ENCODE results near the gene IFT25. TPM values are rescaled to one million over a fixed set of nuclear protein-coding genes. Genes with fewer than 3 reads are reported as not detected.
"Not testable (repeated sequence)": the region's sequence is repeated elsewhere in the genome, so short reads cannot be mapped to it uniquely, and the experiment has no call there.

IFT25 gene
- total RNA-seq = 13.6 TPM

DNA sequence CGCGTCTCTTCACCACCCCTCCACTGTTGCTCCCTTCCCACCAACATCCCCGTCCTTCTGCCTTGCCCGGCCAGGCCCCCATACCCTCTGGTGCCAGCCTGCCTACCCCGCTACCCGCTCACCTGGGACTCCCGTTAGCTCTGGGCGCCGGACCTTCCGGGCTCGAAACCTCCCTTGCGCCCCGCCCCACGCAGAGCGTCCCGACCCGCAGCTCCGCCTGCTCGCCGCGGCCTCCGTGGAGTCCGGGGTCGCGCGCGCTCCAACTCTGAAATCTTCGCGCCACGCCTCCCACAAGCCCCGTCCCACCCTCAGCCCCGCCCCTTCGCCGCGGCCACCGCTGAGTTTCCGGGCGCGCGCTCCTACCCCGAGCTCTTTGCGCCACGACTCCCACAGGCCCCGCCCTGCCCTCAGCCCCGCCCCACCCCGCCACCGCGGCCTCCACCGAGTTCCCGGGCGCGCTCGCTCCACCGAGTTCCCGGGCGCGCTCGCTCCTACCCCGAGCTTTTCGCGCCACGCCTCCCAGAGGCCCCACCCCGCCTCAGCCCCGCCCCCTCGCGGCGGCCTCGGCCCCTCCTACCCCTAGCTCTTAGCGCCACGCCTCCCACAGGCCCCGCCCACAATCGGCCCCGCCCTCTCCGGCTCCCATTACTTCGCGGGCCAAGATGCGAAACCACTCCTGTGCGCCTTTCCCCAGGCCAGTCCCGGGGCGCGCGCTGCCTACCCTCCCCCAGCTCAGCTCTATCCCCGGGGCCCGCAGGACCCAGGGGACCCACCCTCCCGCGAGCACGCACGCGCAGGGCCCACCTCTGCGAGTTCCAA, at the start of gene IFT25:
IFT25 (minus strand) TSS at position 267 of the 819 bp plus-strand sequence. CDS start 5,617 bp downstream, outside the sequence.
- Histone ChIP-seq H3K9ac (ENCODE audit: low read depth in 1 of 3, low read length in 3 of 3) (peak within 1 kb of the TSS; percentile 78 to 88 (median 87)), H3K27me3 (ENCODE audit: control insufficient read depth in 3 of 3, insufficient read depth in 3 of 3, low read length in 3 of 3) (no peaks in the 10 kb centered on the region), H3K4me1 (ENCODE audit: control insufficient read depth in 3 of 3, insufficient read depth in 3 of 3, low read length in 3 of 3) (peaks cover 17 to 22% (median 22%) of the 10 kb centered on the region in 3 donors), H3K36me3 (ENCODE audit: control insufficient read depth in 3 of 3, insufficient read depth in 3 of 3, low read length in 3 of 3) (no peaks in the 10 kb centered on the region), H3K4me3 (ENCODE audit: low read length in 3 of 3) (peak within 1 kb of the TSS; percentile 86 to 93 (median 86)), H3K27ac (ENCODE audit: low read depth, low read length) (peak within 1 kb of the TSS; percentile 84), H3K9me3 (ENCODE audit: control insufficient read depth in 3 of 3, low read length in 3 of 3) (no peaks in the 10 kb centered on the region)

DNA sequence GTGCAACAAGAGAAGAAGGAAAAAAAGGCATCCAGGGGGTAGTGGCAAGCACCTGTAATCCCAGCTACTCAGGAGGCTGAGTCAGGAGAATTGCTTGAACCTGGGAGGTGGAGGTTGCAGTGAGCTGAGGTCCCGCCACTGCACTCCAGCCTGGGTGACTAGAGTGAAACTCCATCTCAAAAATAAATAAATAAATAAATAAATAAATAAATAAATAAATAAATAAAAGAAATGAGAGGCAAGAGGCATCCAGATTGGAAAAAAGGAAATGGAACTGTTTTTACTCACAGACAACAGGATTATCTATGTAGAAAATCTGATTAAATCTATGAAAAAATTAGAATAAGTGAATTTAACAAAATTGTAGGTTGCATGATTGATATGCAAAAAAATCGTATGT, 49.0 kb upstream of the IFT25 start:
- H3K36me3 ChIP-seq (ENCODE audit: control insufficient read depth in 3 of 3, insufficient read depth in 3 of 3, low read length in 3 of 3); H3K27me3 ChIP-seq (ENCODE audit: control insufficient read depth in 3 of 3, insufficient read depth in 3 of 3, low read length in 3 of 3); H3K4me1 ChIP-seq (ENCODE audit: control insufficient read depth in 3 of 3, insufficient read depth in 3 of 3, low read length in 3 of 3); H3K4me3 ChIP-seq (ENCODE audit: low read length in 3 of 3); H3K9ac ChIP-seq (ENCODE audit: low read depth in 1 of 3, low read length in 3 of 3); H3K9me3 ChIP-seq (ENCODE audit: control insufficient read depth in 3 of 3, low read length in 3 of 3); H3K27ac ChIP-seq (ENCODE audit: low read depth, low read length): not testable (repeated sequence)

DNA sequence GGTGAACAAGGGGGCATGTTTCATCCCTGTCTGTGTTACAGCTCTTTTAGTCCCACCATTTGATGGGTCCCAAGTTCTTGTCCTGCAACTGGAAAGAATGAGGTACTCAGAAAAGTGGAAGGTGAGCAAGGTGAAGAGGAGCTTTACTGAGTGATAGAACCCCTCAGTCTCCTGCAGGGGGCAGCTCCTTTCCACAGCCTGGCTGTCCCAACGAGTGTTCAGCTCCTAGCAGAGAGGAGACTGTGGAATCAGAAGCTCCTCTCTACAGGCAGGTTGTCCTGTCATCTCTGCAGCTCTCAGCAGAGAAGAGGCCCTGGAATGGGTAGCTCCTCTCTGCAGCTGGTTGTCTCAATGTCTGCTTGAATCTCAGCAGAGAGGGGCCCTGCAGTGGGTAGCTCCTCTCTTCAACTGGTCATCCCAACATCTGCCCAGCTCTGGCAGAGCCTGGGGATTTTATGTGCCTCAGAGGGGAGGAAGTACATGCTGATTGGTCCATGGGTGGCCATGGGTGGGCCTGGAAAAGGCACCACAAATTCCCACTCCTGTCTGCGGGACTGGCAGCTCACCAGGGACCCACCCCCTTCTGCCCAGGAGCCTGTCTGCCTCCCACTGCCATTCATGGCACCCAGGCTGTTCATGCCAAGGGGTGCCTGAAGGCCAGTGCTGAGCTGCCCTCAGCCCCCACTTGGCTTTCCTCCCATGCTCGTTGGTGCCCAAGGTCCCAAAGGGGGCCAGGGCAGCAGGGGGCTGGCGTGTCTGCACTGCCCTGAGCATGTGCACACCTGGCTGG, 46.8 kb upstream of the IFT25 start:
- Histone ChIP-seq H3K27ac (ENCODE audit: low read depth, low read length) (no peak overlapping the region), H3K27me3 (ENCODE audit: control insufficient read depth in 3 of 3, insufficient read depth in 3 of 3, low read length in 3 of 3) (no peaks in the 10 kb centered on the region), H3K36me3 (ENCODE audit: control insufficient read depth in 3 of 3, insufficient read depth in 3 of 3, low read length in 3 of 3) (no peaks in the 10 kb centered on the region), H3K4me3 (ENCODE audit: low read length in 3 of 3) (no peak overlapping the region), H3K9me3 (ENCODE audit: control insufficient read depth in 3 of 3, low read length in 3 of 3) (no peaks in the 10 kb centered on the region), H3K4me1 (ENCODE audit: control insufficient read depth in 3 of 3, insufficient read depth in 3 of 3, low read length in 3 of 3) (no peaks in the 10 kb centered on the region), H3K9ac (ENCODE audit: low read depth in 1 of 3, low read length in 3 of 3) (no peak overlapping the region)

DNA sequence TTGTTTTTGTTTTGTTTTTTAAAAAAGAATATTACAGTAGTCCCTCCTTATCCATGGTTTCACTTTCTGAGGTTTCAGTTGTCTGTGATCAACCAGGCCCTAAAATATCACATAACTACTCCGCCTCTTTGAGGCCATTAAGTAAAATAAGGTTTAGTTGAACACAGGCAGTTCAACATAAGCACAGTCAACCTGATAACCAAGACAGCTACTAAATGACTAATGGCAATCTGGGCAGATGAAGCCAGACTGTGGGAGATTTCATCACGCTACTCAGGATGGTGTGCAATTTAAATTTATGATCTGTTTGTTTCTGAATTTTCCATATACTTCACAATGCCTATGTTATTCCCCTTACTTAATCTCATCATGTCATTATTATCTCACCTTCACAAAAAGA, 42.4 kb upstream of the IFT25 start:
- no peaks in the 10 kb centered on the region for H3K36me3 ChIP-seq (ENCODE audit: control insufficient read depth in 3 of 3, insufficient read depth in 3 of 3, low read length in 3 of 3)
- no peak overlapping the region for H3K4me3 ChIP-seq (ENCODE audit: low read length in 3 of 3)
- no peak overlapping the region for H3K27ac ChIP-seq (ENCODE audit: low read depth, low read length)
- no peaks in the 10 kb centered on the region for H3K9me3 ChIP-seq (ENCODE audit: control insufficient read depth in 3 of 3, low read length in 3 of 3)
- no peaks in the 10 kb centered on the region for H3K4me1 ChIP-seq (ENCODE audit: control insufficient read depth in 3 of 3, insufficient read depth in 3 of 3, low read length in 3 of 3)
- H3K27me3 ChIP-seq (ENCODE audit: control insufficient read depth in 3 of 3, insufficient read depth in 3 of 3, low read length in 3 of 3) = no peaks in the 10 kb centered on the region
- no peak overlapping the region for H3K9ac ChIP-seq (ENCODE audit: low read depth in 1 of 3, low read length in 3 of 3)

DNA sequence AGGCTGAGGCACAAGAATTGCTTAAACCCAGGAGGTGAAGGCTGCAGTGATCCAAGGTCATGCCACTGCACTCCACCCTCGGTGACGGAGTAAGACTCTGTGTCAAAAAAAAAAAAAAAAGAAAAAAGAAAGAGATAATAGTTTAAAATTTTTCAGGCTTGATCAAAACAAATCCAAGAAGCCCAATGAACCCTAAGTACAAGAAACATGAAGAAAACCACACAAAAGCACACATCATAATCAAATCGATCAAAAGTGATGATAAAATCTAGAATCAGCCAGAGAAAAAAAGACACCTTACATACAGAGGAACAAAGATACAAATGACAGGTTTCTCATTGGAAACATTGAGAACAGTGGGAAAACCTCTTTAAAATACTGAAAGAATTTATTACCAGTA, 41.0 kb upstream of the IFT25 start:
- Histone ChIP-seq H3K9me3 (ENCODE audit: control insufficient read depth in 3 of 3, low read length in 3 of 3) (no peaks in the 10 kb centered on the region), H3K27ac (ENCODE audit: low read depth, low read length) (no peak overlapping the region), H3K36me3 (ENCODE audit: control insufficient read depth in 3 of 3, insufficient read depth in 3 of 3, low read length in 3 of 3) (no peaks in the 10 kb centered on the region), H3K27me3 (ENCODE audit: control insufficient read depth in 3 of 3, insufficient read depth in 3 of 3, low read length in 3 of 3) (no peaks in the 10 kb centered on the region), H3K9ac (ENCODE audit: low read depth in 1 of 3, low read length in 3 of 3) (no peak overlapping the region), H3K4me1 (ENCODE audit: control insufficient read depth in 3 of 3, insufficient read depth in 3 of 3, low read length in 3 of 3) (peaks cover 0 to 9% (median 4%) of the 10 kb centered on the region in 3 donors), H3K4me3 (ENCODE audit: low read length in 3 of 3) (no peak overlapping the region)

DNA sequence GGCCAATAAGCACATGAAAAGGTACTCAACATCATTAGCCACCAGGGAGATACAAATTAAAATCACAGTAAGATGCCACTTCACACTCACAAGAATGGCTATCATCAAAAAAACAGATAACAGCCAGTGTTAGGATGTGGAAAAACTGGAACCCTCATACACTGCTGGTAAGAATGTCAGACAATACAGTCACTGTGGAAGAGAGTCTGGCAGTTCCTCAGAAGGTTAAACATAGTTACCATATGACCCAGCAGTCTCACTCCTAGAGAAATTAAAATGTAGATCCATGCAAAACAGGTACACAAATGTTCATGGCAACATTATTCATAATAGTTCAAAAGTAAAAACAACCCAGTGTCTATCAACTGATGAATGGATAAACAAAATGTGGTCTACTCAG, 39.2 kb upstream of the IFT25 start:
- H3K36me3 ChIP-seq (ENCODE audit: control insufficient read depth in 3 of 3, insufficient read depth in 3 of 3, low read length in 3 of 3) = no peaks in the 10 kb centered on the region
- H3K4me3 ChIP-seq (ENCODE audit: low read length in 3 of 3) = no peak overlapping the region
- peaks cover 0 to 9% (median 4%) of the 10 kb centered on the region in 3 donors for H3K4me1 ChIP-seq (ENCODE audit: control insufficient read depth in 3 of 3, insufficient read depth in 3 of 3, low read length in 3 of 3)
- H3K9ac ChIP-seq (ENCODE audit: low read depth in 1 of 3, low read length in 3 of 3) = no peak overlapping the region
- no peak overlapping the region for H3K27ac ChIP-seq (ENCODE audit: low read depth, low read length)
- no peaks in the 10 kb centered on the region for H3K9me3 ChIP-seq (ENCODE audit: control insufficient read depth in 3 of 3, low read length in 3 of 3)
- no peaks in the 10 kb centered on the region for H3K27me3 ChIP-seq (ENCODE audit: control insufficient read depth in 3 of 3, insufficient read depth in 3 of 3, low read length in 3 of 3)

DNA sequence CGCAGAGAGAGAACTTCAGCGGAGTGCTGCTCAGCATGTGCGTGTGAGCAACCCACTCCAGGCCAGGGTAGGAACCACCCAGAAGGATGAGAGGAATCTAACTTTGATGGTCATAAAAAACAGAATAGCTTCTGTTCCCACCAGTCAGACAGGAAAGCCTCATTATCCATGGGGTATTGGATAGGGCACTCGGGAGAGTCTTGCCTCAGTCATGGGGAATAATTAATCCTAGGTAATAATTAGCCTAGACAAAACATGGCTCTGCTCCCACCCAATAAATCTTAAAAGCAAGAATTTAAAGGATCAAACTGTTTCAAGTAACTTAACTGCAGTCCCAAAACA, 37.2 kb upstream of the IFT25 start:
- no peaks in the 10 kb centered on the region for H3K9me3 ChIP-seq (ENCODE audit: control insufficient read depth in 3 of 3, low read length in 3 of 3)
- peak overlapping the region; percentile 22 to 63 (median 58) for H3K4me3 ChIP-seq (ENCODE audit: low read length in 3 of 3)
- no peak overlapping the region for H3K27ac ChIP-seq (ENCODE audit: low read depth, low read length)
- H3K4me1 ChIP-seq (ENCODE audit: control insufficient read depth in 3 of 3, insufficient read depth in 3 of 3, low read length in 3 of 3) = peaks cover 0 to 9% (median 4%) of the 10 kb centered on the region in 3 donors
- peak overlapping the region in 1 of 3 donors; percentile 54 for H3K9ac ChIP-seq (ENCODE audit: low read depth in 1 of 3, low read length in 3 of 3)
- no peaks in the 10 kb centered on the region for H3K36me3 ChIP-seq (ENCODE audit: control insufficient read depth in 3 of 3, insufficient read depth in 3 of 3, low read length in 3 of 3)
- no peaks in the 10 kb centered on the region for H3K27me3 ChIP-seq (ENCODE audit: control insufficient read depth in 3 of 3, insufficient read depth in 3 of 3, low read length in 3 of 3)

DNA sequence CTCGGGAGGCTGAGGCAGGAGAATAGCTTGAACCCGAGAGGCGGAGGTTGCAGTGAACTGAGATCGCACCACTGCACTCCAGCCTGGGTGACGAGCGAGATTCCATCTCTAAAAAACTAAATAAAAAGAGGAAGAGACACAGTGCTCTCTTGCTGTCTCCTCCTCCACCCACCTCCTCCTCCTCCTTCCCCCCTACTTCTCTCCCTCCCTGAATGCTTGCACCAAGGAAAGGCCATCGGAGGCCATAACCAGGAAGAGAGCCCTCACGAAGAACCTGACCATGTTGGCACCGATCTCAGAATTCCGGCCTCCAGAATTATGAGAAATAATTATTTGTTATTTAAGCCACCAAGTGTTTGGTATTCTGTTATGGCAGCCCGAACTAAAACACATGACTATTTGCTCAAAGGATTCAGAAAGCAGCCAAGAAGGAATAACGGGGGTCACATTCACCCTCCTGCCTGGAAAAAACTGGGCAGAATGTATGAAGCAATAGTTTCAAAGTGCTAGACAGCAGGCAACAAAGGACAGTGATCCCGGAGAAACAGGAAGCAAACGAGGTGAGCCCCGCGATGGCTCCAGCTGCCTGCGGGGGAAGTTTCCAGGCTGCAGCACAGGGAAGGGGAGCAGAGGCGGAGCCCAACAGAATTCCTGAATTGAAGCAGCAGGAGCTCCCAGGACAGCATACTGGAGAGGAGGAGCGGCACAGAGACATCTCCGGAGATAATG, 36.7 kb upstream of the IFT25 start:
- Histone ChIP-seq H3K4me3 (ENCODE audit: low read length in 3 of 3) (peak overlapping the region; percentile 22 to 63 (median 58)), H3K9ac (ENCODE audit: low read depth in 1 of 3, low read length in 3 of 3) (peak overlapping the region in 2 of 3 donors; percentile 54 to 59), H3K4me1 (ENCODE audit: control insufficient read depth in 3 of 3, insufficient read depth in 3 of 3, low read length in 3 of 3) (peaks cover 0 to 9% (median 4%) of the 10 kb centered on the region in 3 donors), H3K27me3 (ENCODE audit: control insufficient read depth in 3 of 3, insufficient read depth in 3 of 3, low read length in 3 of 3) (no peaks in the 10 kb centered on the region), H3K27ac (ENCODE audit: low read depth, low read length) (no peak overlapping the region), H3K36me3 (ENCODE audit: control insufficient read depth in 3 of 3, insufficient read depth in 3 of 3, low read length in 3 of 3) (no peaks in the 10 kb centered on the region), H3K9me3 (ENCODE audit: control insufficient read depth in 3 of 3, low read length in 3 of 3) (no peaks in the 10 kb centered on the region)

DNA sequence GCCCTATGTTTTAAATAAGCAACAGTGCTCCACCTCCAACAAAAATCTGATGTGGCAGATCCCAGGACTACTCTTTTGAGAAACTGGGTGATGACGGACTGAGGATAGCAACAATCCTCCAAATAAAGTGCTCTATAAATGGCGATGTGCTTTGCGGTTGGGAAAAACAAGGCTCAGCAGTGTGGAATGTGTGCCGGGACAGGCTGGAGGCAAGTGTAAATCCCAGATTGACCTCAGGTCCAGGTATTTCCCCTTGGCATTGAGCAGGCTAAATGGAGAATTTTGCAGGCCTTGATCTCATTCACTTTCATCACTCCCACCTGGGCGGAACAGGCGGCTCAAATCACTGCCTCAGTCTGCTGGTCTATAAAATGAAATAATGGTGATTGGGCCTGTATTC, 35.7 kb upstream of the IFT25 start:
- H3K9me3 ChIP-seq (ENCODE audit: control insufficient read depth in 3 of 3, low read length in 3 of 3) = no peaks in the 10 kb centered on the region
- H3K27me3 ChIP-seq (ENCODE audit: control insufficient read depth in 3 of 3, insufficient read depth in 3 of 3, low read length in 3 of 3) = no peaks in the 10 kb centered on the region
- no peak overlapping the region for H3K27ac ChIP-seq (ENCODE audit: low read depth, low read length)
- H3K4me3 ChIP-seq (ENCODE audit: low read length in 3 of 3) = no peak overlapping the region
- no peaks in the 10 kb centered on the region for H3K36me3 ChIP-seq (ENCODE audit: control insufficient read depth in 3 of 3, insufficient read depth in 3 of 3, low read length in 3 of 3)
- H3K9ac ChIP-seq (ENCODE audit: low read depth in 1 of 3, low read length in 3 of 3) = no peak overlapping the region
- peaks cover 0 to 9% (median 4%) of the 10 kb centered on the region in 3 donors for H3K4me1 ChIP-seq (ENCODE audit: control insufficient read depth in 3 of 3, insufficient read depth in 3 of 3, low read length in 3 of 3)
